Measurements from ENCODE around the gene RHBDD2. TPM values are rescaled to one million over a fixed set of nuclear protein-coding genes. Genes with fewer than 3 reads are reported as not detected.
"Not testable (repeated sequence)": the region's sequence is repeated elsewhere in the genome, so short reads cannot be mapped to it uniquely, and the experiment has no call there.

Gene RHBDD2
- total RNA-seq, 2 donors from 2014 or later, result 51.6 to 68.9 TPM

GRCh38 chr7:75856536-75856935 lies 22.3 kb upstream of the RHBDD2 start:
- H3K9me3 ChIP-seq (ENCODE audit: control insufficient read depth, low read length), result no peaks in the 10 kb centered on the region
- no peak overlapping the region for H3K9ac ChIP-seq (ENCODE audit: extremely low read depth, low read length, poor library complexity, severe bottlenecking)
- no peak overlapping the region for H3K27ac ChIP-seq (ENCODE audit: low read depth, low read length)
- peaks cover 3% of the 10 kb centered on the region for H3K27me3 Mint-ChIP-seq (ENCODE audit: insufficient read depth)
- no peaks in the 10 kb centered on the region for H3K27me3 ChIP-seq (ENCODE audit: control insufficient read depth, insufficient read depth, low read length, poor library complexity, severe bottlenecking)
- no peak for TF ChIP-seq CTCF (conservative IDR thresholded peaks at IDR 0.05)
- H3K9me3 Mint-ChIP-seq, result no peaks in the 10 kb centered on the region
- H3K36me3 ChIP-seq (ENCODE audit: control insufficient read depth, insufficient read depth, low read length), result no peaks in the 10 kb centered on the region
- no peaks in the 10 kb centered on the region for H3K4me1 Mint-ChIP-seq
- 94 to 96% methylated on average over 5 to 6 of the region's 6 CpGs for WGBS, 2 experiments (ENCODE audit: insufficient coverage in 1 of 2, insufficient read length in 1 of 2)
- no peaks in the 10 kb centered on the region for H3K36me3 Mint-ChIP-seq (ENCODE audit: low read depth)
- H3K4me3 Mint-ChIP-seq, result no peak overlapping the region
- no peak overlapping the region for H3K4me3 ChIP-seq (ENCODE audit: low read length)
- no peak overlapping the region for H3K27ac Mint-ChIP-seq
- H3K4me1 ChIP-seq (ENCODE audit: control insufficient read depth, insufficient read depth, low read length), result no peaks in the 10 kb centered on the region
- no peak for DNase-seq

GRCh38 chr7:75858410-75858809 lies 20.4 kb upstream of the RHBDD2 start:
- Mint-ChIP-seq H3K27me3 (ENCODE audit: insufficient read depth) (peaks cover 4% of the 10 kb centered on the region), H3K9me3 (peaks cover 3% of the 10 kb centered on the region), H3K4me3 (no peak overlapping the region), H3K27ac (no peak overlapping the region), H3K36me3 (ENCODE audit: low read depth) (no peaks in the 10 kb centered on the region), H3K4me1 (no peaks in the 10 kb centered on the region)
- no peaks in the 10 kb centered on the region for H3K36me3 ChIP-seq (ENCODE audit: control insufficient read depth, insufficient read depth, low read length)
- no peaks in the 10 kb centered on the region for H3K4me1 ChIP-seq (ENCODE audit: control insufficient read depth, insufficient read depth, low read length)
- no peak for DNase-seq
- no peak overlapping the region for H3K4me3 ChIP-seq (ENCODE audit: low read length)
- no peak for TF ChIP-seq CTCF (conservative IDR thresholded peaks at IDR 0.05)
- H3K27ac ChIP-seq (ENCODE audit: low read depth, low read length), result no peak overlapping the region
- no peaks in the 10 kb centered on the region for H3K27me3 ChIP-seq (ENCODE audit: control insufficient read depth, insufficient read depth, low read length, poor library complexity, severe bottlenecking)
- H3K9me3 ChIP-seq (ENCODE audit: control insufficient read depth, low read length), result no peaks in the 10 kb centered on the region
- H3K9ac ChIP-seq (ENCODE audit: extremely low read depth, low read length, poor library complexity, severe bottlenecking), result no peak overlapping the region

DNA sequence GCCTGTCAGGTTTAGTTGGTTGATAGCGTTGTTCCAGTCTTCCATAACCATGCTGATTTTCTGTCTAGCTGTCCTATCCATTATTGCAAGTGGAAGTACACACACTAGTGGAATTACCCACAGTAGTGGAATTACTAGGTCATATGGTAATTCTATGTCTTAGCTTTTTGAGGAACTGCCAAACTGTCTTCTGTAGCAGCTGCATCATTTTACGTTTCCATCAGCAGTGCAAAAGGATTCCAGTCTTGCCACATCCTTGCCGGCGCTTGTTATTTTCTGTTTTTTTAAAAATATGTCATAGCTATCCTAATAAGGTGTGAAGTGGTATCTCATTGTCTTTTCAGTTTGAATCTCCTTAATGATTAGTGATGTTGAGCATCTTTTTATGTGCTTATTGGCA lies 17.2 kb upstream of the RHBDD2 start:
- H3K36me3 ChIP-seq (ENCODE audit: control insufficient read depth, insufficient read depth, low read length), result no peaks in the 10 kb centered on the region
- no peak for TF ChIP-seq CTCF (conservative IDR thresholded peaks at IDR 0.05)
- Mint-ChIP-seq H3K36me3 (ENCODE audit: low read depth) (no peaks in the 10 kb centered on the region), H3K27ac (no peak overlapping the region), H3K9me3 (peaks cover 4% of the 10 kb centered on the region), H3K4me1 (no peaks in the 10 kb centered on the region), H3K4me3 (no peak overlapping the region), H3K27me3 (ENCODE audit: insufficient read depth) (peaks cover 3% of the 10 kb centered on the region)
- no peak overlapping the region for H3K4me3 ChIP-seq (ENCODE audit: low read length)
- no peak overlapping the region for H3K27ac ChIP-seq (ENCODE audit: low read depth, low read length)
- WGBS, 2 experiments (ENCODE audit: insufficient coverage in 1 of 2, insufficient read length in 1 of 2), result 86 to 91% methylated on average over 3 to 4 of the region's 4 CpGs
- no peaks in the 10 kb centered on the region for H3K4me1 ChIP-seq (ENCODE audit: control insufficient read depth, insufficient read depth, low read length)
- H3K9ac ChIP-seq (ENCODE audit: extremely low read depth, low read length, poor library complexity, severe bottlenecking), result no peak overlapping the region
- H3K9me3 ChIP-seq (ENCODE audit: control insufficient read depth, low read length), result no peaks in the 10 kb centered on the region
- no peaks in the 10 kb centered on the region for H3K27me3 ChIP-seq (ENCODE audit: control insufficient read depth, insufficient read depth, low read length, poor library complexity, severe bottlenecking)
- DNase-seq, result no peak

DNA sequence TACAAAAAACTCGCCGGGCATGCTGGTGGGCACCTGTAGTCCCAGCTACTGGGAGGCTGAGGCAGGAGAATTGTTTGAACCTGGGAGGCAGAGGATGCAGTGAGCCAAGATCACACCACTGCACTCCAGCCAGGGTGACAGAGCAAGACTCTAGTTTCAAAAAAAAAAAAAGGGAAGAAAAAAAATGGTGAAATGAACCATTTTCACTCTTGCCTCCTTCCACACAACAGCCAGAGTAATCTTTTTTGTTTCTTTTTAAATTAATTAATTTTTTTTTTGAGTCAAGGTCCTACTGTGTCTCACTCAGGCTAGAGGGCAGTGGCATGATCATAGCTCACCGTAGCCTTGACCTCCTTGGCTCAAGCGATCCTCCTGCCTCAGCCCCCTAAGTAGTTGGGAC lies 14.6 kb upstream of the RHBDD2 start:
- not testable (repeated sequence) for H3K4me3 ChIP-seq (ENCODE audit: low read length); H3K27me3 ChIP-seq (ENCODE audit: control insufficient read depth, insufficient read depth, low read length, poor library complexity, severe bottlenecking); H3K9me3 ChIP-seq (ENCODE audit: control insufficient read depth, low read length); H3K27me3 Mint-ChIP-seq (ENCODE audit: insufficient read depth); H3K9me3 Mint-ChIP-seq; H3K36me3 ChIP-seq (ENCODE audit: control insufficient read depth, insufficient read depth, low read length); DNase-seq; H3K4me1 Mint-ChIP-seq; H3K27ac Mint-ChIP-seq; H3K9ac ChIP-seq (ENCODE audit: extremely low read depth, low read length, poor library complexity, severe bottlenecking); H3K4me3 Mint-ChIP-seq; H3K4me1 ChIP-seq (ENCODE audit: control insufficient read depth, insufficient read depth, low read length); H3K36me3 Mint-ChIP-seq (ENCODE audit: low read depth); H3K27ac ChIP-seq (ENCODE audit: low read depth, low read length)
- WGBS, 2 experiments (ENCODE audit: insufficient coverage in 1 of 2, insufficient read length in 1 of 2), result 84 to 94% methylated on average over 2 to 4 of the region's 4 CpGs
